ENCODE data around the gene SNX9. TPM values are rescaled to one million over a fixed set of nuclear protein-coding genes. Genes with fewer than 3 reads are reported as not detected.
"Not testable (repeated sequence)": the region's sequence is repeated elsewhere in the genome, so short reads cannot be mapped to it uniquely, and the experiment has no call there.

Gene SNX9
- total RNA-seq, 1 donor from 2014 or later, result 46.2 TPM

- not testable (repeated sequence) for DNase-seq (ENCODE audit: low spot score)
These were observed 32.8 kb downstream of the SNX9 start for GRCh38 chr6:157855804-157856203.

- not testable (repeated sequence) for DNase-seq (ENCODE audit: low spot score)
These were observed 35.6 kb downstream of the SNX9 start for GRCh38 chr6:157858664-157859063.

GRCh38 chr6:157859775-157860504, 36.9 kb downstream of the SNX9 start:
- DNase-seq (ENCODE audit: low spot score), result no peak

- DNase-seq (ENCODE audit: low spot score), result peak; percentile 8
These were observed 37.5 kb downstream of the SNX9 start for GRCh38 chr6:157860505-157860991.

GRCh38 chr6:157861184-157861583, 38.1 kb downstream of the SNX9 start:
- no peak for DNase-seq (ENCODE audit: low spot score)

- DNase-seq (ENCODE audit: low spot score), result no peak
These were observed 38.8 kb downstream of the SNX9 start for GRCh38 chr6:157861814-157862213.

GRCh38 chr6:157862706-157863105, 39.7 kb downstream of the SNX9 start:
- no peak for DNase-seq (ENCODE audit: low spot score)

GRCh38 chr6:157864185-157864761, 41.2 kb downstream of the SNX9 start:
- DNase-seq (ENCODE audit: low spot score), result no peak

- DNase-seq (ENCODE audit: low spot score), result no peak
These were observed 42.2 kb downstream of the SNX9 start for GRCh38 chr6:157865249-157865648.

GRCh38 chr6:157867155-157867559, 44.1 kb downstream of the SNX9 start:
- no peak for DNase-seq (ENCODE audit: low spot score)

- DNase-seq (ENCODE audit: low spot score), result no peak
These were observed 44.9 kb downstream of the SNX9 start for GRCh38 chr6:157867981-157868380.

GRCh38 chr6:157868835-157869234, 45.8 kb downstream of the SNX9 start:
- no peak for DNase-seq (ENCODE audit: low spot score)

- no peak for DNase-seq (ENCODE audit: low spot score)
These were observed 46.7 kb downstream of the SNX9 start for GRCh38 chr6:157869673-157870302.

- DNase-seq (ENCODE audit: low spot score), result peak; percentile 57
These were observed 50.8 kb downstream of the SNX9 start for GRCh38 chr6:157873735-157874344.

GRCh38 chr6:157877149-157877548, 54.1 kb downstream of the SNX9 start:
- DNase-seq (ENCODE audit: low spot score), result no peak

- DNase-seq (ENCODE audit: low spot score), result no peak
These were observed 54.8 kb downstream of the SNX9 start for GRCh38 chr6:157877573-157878438.

- DNase-seq (ENCODE audit: low spot score), result no peak
These were observed 56.2 kb downstream of the SNX9 start for GRCh38 chr6:157879034-157879872.

- no peak for DNase-seq (ENCODE audit: low spot score)
These were observed 56.8 kb downstream of the SNX9 start for GRCh38 chr6:157879873-157880254.

- no peak for DNase-seq (ENCODE audit: low spot score)
These were observed 57.5 kb downstream of the SNX9 start for GRCh38 chr6:157880534-157880933.

- DNase-seq (ENCODE audit: low spot score), result no peak
These were observed 58.3 kb downstream of the SNX9 start for GRCh38 chr6:157881342-157881741.

Data from umbilical cord (tissue), 2 donors.